SW480 (cell line): ENCODE results near the gene CD300LB.
"Not testable (repeated sequence)": the region's sequence is repeated elsewhere in the genome, so short reads cannot be mapped to it uniquely, and the experiment has no call there.

Experiments used
- DNase-seq: peaks from one replicate; pipeline ENCODE4 v3.0.0-alpha.2; 2016; ENCODE audit warnings: low spot score

Gene CD300LB

DNA sequence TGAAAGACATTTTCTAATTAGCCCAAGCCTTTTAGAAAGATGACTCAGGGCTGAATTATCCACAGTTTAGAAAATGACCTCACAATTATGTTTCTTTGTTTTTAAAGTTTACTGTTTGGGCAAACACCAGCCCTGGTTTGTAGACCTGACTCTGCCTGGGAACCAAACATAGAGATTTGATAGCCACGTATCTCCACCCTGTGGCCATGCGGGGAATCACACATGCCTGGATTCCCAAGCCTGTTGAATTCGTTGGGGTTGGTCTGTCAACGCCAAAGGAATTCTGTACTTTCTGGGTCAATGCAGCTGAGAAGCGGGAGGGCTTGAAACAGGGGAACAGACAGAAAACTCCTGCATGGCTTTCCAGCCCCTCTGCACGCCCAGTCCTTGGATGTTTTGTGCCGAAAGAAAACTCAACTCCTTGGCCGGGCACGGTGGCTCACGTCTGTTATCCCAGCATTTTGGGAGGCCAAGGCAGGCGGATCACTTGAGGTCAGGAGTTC, 37.9 kb downstream of the CD300LB start:
- peak; percentile 66 for DNase-seq

DNA sequence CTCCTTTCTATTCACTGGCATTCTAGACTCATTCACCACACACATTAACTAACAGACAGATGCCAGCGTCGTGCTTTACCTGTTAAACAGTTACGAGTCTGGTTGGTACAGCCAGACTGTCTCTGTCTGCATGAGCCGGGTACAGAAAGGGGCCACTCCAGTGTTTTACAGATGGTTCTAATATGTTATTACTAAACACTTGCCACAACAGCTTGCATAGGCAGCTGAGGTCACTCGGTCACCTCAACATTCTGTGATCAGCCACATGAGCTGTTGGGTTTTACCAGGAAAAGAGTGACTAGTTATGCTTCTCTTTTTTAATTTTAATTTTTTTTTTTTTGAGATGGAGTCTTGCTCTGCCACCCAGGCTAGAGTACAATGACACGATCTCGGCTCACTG, 39.6 kb downstream of the CD300LB start:
- no peak for DNase-seq

DNA sequence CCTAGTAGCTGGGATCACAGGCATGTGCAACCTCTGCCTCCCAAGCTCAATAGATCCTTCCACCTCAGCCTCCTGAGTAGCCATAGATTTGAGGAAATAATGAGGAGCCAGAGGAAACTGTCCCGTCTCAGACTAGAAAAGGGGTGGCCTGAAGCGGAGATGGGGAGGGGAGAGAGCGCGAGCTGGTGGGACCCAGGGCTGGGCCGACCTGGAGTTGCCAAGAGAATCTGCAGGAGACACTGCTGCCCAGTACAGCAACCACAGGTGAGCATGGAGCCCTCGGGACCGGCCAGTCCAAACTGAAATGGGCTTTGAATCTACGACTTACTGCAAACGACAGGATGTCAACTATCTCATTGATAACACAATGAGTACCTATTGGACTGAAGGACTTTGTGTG, 40.6 kb downstream of the CD300LB start:
- DNase-seq: no peak

DNA sequence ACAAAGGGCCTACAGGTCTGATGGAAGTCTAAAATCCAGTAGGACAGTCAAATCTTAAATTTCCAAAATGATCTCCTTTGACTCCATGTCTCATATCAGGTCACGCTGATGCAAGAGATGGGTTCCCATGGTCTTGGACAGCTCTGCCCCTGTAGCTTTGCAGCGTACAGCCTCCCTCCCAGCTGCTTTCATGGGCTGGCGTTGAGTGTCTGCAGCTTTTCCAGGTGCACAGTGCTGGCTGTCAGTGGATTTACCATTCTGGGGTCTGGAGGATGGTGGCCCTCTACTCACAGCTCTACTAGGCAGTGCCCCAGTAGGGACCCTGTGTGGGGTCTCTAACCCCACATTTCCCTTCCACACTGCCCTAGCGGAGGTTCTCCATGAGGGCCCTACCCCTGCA, 43.0 kb downstream of the CD300LB start:
- DNase-seq: not testable (repeated sequence)

DNA sequence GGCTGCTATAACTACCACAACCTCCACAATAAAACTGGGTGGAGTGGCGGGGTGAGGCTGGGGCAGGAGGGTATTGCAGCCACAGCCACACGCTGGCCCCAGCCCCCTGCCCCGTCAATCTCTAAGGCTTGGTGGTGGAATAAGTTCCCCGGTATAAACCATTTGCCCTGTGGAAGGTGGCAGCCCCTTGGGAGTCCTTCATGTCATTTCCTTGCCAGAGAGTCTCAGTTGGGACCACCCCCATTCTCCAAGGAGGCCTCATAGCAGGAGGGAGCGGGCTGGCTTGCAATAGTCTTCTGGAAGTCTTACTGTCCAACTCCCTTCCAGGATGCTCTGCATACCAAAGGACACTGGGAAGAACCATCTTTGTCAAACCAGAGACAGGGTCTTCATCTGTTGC, 45.4 kb downstream of the CD300LB start:
- DNase-seq: no peak

DNA sequence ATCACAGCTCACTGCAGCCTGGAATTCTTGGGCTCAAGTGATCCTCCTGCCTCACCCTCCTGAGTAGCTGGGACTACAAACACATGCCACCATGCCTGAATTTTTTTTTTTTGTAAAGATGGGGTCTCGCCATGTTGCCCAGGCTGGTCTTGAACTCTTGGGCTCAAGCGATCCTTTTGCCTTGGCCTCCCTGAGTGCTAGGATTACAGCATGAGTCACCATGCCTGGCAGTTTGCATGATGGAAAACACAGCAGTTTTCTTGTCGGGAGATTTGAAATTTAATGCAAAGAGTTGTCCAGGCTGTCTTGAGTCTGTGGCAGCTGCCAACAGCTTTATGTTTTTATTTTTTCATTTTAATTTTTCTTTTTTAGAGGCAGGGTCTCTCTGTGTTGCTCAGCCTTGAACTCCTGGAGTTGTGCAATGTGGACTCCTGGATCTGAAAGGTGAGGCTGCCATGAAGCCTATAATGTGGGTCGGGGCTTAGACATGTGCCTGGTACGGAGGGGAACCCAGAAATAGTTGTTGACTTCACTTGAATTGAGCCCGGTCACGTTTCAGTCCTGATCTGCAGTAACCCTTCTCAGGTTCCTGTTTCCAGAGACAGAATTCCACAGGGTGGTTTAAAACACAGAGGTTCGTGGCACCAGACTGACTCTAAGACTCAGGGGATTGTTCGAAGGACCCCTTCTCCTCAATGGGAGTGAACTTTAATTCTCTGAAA, 46.1 kb downstream of the CD300LB start:
- DNase-seq: no peak

DNA sequence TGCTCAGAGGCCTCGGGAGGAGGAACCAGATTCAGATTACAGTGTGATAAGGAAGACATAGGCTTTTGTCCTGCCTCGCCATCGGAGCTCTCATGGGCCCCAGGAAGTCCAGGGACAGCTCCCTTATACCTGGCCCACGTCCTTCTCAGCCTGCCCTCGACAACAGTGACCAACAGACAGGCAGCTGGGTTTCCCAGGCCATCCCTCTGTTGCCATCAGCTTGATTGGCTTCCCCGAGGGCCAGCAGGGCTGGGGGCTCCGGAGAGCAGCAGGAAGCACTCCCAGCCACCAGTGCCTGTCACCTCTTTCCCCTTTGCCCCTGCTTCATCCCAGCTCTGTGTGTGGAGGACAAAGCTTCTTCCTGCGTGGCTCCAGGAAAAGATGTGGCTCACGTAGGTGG, 47.2 kb downstream of the CD300LB start:
- DNase-seq: no peak

DNA sequence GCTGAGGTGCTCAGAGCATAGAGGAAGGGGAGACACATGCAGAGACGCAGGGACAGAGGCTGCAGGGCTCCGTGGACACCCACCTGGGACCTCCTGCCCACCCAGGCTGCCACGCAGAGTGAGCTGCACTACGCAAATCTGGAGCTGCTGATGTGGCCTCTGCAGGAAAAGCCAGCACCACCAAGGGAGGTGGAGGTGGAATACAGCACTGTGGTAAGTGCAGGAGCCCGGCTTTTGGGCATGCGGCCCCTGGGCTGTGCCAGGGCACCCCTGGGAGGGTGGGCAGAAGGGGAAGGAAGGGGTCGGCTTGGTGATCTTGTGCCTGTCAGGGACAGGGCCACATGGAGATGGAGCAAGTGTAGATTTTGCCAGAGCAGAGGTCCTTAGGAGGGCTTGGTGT, 49.7 kb downstream of the CD300LB start:
- DNase-seq: no peak

DNA sequence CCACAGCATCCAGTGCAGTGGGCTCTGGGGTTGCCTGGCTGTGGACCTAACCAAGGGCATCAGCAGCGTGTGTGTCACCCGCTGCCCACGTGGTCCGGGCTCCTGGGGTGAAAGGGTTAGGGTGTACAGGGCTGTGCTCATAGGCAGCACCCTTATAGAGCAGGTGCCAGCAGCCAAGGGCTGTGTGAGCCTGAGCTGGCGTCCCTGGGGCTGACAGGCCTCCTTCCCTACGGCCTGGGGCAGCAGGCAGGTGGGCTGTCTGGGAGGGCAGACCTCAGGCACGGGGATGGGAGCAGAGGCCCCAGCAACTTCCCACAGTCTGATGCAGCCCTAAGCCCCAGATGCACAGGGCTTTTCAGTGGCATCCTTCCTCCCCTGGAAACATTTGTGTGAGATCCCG, 51.0 kb downstream of the CD300LB start:
- no peak for DNase-seq

DNA sequence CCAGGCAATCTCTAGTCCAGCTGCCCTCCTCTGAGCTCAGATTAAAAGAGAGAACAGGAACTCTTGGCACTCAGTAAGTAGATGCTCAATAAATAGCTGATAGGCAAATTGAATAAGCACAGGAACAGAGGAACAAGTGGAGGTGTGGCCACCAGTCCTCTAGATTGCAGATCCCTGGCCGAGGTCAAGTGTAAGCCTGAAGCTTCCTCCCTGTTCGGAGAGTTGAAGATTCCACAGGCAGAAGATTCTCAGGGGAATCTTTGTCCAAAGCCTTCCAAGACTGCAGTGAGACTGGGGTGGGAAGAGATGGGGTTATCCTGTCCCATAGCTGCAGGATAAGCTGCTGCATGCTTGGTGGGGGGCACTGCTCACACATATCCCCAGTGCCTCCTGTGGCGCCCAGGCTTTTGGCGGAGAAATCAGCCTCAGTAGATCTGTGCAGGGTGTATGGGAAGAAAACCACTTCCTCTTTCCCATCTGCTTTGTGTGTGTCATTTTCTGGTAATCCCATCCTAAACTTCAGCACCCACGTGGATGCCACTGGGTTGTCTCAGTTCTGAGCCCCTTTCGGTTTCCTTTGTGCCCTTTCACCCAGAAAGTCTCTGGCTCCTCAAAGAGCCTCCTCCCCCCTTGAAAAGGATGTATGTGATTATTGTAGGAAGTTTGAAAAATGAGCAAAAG, 52.7 kb downstream of the CD300LB start:
- no peak for DNase-seq

DNA sequence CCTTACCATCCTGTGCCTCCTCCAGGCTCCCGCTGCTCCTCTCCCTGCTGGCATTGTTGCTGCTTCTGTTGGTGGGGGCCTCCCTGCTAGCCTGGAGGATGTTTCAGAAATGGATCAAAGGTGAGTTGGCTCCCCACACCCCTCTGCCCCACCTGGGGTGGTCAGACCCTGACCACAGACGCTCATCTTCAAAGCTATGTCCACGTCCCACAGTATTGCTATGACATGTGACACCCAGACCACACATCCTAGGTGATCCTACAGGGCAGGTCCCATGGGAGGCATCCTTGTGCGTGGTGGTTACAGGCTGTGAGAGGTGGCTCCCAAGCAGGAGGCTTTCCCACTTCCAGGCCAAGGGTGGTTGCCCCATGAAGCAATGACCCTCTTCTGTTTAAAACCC, 53.9 kb downstream of the CD300LB start:
- peak; percentile 96 for DNase-seq

DNA sequence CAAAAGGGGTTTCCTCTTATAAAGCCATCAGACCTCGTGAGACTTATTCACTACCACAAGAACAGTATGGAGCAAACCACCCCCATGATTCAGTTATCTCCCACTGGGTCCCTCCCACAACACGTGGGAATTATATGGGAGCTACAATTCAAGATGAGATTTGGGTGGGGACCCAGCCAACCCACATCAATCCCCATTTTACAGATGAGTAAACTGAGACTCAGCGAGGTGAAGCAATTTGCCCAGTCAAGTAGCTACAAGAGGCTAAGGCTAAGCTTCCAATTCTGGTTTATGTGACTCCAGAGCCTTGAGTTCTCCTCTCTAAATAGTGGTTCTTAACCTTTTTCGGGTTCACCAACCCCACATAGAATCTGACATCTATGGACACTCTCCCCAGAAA, 56.1 kb downstream of the CD300LB start:
- no peak for DNase-seq

DNA sequence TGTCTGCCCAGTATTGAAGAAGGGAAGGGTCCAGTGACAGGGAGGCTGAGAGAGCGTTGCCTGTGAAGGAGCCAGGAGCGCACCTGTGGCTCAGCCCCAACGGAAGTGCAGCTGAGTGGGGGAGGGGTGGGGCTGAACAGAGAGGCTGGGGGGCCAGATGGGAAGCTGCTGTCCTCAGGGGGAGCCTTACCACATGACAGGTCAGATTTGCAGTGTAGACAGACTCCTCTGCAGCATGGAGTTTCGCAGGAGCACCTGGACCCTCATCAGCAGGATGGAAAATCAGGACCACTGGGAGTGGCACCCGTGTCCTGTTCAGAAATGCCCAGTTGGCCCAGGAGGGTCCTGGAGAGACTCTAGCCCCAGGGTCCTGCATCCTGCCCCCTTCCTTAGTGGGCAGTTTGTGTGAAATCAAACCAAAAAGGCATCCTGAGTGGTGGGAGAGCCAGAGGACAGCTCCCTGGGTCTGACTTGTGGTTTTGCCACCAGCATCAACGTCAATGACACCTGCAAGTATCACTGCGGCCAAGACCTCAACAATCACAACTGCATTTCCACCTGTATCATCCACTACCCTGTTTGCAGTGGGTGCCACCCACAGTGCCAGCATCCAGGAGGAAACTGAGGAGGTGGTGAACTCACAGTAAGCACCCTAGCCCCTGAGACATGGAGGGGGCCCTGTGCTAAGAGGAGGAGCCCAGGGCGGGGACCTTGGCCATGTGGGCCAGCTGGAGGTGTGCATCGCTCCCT, 57.1 kb downstream of the CD300LB start:
- no peak for DNase-seq

DNA sequence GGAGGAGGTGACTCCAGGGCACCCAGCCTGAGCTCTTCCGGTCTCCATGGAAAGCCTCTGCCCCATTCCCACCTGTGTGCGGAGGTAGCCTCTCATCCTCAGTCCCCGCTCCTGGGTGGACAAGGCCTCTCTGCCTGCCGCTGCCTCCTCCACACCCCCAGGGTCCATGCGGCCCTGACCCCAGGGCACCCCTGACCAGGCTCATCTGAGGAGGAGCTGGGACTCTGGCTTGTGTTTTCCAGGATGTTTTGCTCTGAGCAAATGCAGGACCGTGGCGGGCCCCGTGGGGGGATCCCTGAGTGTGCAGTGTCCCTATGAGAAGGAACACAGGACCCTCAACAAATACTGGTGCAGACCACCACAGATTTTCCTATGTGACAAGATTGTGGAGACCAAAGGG, 58.0 kb downstream of the CD300LB start:
- no peak for DNase-seq

DNA sequence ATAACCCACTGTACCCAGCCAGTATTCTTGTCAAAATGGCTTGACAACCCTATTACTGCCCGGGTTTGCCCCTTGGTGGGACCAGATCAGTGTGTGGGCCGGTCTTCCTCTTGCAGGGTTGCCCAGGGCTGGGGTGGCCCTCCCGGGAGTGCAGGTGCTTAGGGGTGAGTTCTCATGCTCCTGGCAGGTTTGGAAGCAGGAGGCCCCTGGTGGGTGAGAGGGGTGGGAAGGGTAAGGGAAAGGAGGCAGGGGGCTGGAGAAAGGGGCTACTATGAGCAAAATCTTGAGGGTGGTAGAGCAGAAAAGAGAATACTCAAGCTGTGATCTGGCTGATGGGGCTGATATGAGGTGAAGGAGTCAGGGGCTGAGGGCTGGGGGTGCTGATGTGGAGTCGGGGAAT, 58.4 kb downstream of the CD300LB start:
- DNase-seq: no peak

DNA sequence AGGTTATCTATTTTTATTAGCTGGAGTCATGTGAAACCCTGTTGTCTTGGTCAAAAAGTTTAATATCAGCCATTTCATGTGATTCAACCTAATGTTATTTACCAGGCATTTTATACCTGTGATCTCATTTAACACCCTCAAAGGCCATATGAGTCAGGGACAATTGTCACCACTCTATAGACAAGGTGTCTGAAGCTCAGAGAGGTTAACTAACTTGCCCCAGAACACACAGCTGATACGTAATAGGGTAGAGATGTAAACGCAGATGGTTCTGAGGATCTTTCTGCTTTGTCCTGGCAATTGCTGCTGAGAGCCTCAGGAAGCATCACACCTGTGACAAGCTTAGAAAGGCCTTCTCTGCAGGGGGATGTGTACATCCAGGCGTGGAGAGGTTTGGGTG, 59.9 kb downstream of the CD300LB start:
- DNase-seq: no peak
